ENCODE data around the gene LMX1B. TPM values are rescaled to one million over a fixed set of nuclear protein-coding genes. Genes with fewer than 3 reads are reported as not detected.
A peak's percentile ranks its signal among the peaks of the same experiment; 100 is the strongest.

LMX1B gene
- total RNA-seq, 8 experiments from 2014 or later, result 0.05 to 3.2 (median 0.25) TPM; not detected in 2

DNA sequence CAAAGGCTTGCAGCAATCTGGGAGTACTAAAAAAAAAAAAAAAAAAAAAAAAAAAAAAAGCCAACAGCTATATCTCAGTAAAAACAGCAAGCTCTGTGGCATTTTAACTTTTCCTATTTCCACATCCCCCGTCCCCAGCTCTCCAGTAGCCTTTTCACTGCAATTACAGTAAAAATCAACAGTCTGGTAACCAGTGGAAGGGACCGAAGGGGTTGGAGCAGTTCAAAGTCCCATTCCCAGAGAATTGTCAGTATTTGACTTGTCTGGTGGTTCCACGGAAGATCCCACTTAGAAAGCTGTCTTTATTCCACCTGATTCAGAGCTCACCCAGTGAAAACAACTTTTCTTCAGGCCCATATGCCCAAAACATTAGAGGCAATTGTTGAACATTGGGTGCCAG lies 119.3 kb downstream of the LMX1B start:
- Histone ChIP-seq H3K4me1 (replicated peaks in 1 of 2) (no peaks in the 10 kb centered on the region), H3K27ac (no peak overlapping the region), H3K4me3 (no peak overlapping the region)
- no peak for ATAC-seq (replicated peaks in 6 of 8)
- 0 to 80% (median 46%) methylated on average over 1 to 3 of the region's 3 CpGs for WGBS, 10 experiments
- in situ Hi-C loops (cut with MboI; ENCODE audit: low pct_unique_long_range_greater_than_20kb in 2 of 9, low sequenced_read_pairs in 9 of 9, unreplicated experiment in 9 of 9), result no loop called here

DNA sequence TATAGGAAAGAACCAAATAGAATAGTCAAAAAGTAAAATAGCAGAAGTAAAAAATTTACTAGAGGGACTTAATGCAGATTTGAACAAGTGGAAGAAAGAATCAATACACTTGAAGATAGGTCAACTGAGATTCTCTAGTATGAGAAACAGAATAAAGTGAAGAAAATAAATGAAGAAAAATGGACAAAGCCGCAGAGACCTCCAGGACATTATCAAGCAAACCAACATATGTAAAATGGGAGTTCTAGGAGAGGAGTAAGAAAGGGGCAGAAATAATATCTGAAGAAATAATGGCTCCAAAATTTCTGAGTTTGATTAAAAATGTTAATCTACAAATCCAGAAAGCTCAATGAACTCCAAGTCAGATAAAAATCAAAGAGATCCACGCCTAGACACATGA lies 121.1 kb downstream of the LMX1B start:
- H3K4me3 ChIP-seq, result no peak overlapping the region
- H3K27ac ChIP-seq, result no peak overlapping the region
- WGBS, 10 experiments, result 0 to 71% (median 52%) methylated on average over 1 to 2 of the region's 2 CpGs
- H3K4me1 ChIP-seq (replicated peaks in 1 of 2), result no peaks in the 10 kb centered on the region
- no peak for ATAC-seq (replicated peaks in 6 of 8)
- in situ Hi-C loops (cut with MboI; ENCODE audit: low pct_unique_long_range_greater_than_20kb in 2 of 9, low sequenced_read_pairs in 9 of 9, unreplicated experiment in 9 of 9), result no loop called here

DNA sequence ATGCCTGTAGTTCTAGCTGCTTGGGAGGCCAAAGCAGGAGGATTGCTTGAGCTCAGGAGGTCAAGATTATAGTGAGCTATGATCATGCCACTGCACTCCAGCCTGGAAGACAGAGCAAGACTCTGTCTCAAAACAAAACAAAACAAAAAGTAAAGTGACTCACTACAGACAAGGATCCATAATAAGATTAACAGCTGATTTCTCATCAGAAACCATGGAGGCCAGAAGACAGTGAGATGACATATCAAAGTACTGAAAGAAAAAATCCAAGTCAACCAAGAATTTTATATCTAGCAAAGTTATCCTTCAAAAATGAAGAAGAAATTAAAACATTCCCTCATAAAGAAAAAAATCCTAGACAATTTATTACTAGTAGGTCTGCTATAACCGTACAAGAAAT lies 121.8 kb downstream of the LMX1B start:
- no peak overlapping the region for H3K27ac ChIP-seq
- in situ Hi-C loops (cut with MboI; ENCODE audit: low pct_unique_long_range_greater_than_20kb in 2 of 9, low sequenced_read_pairs in 9 of 9, unreplicated experiment in 9 of 9), result no loop called here
- H3K4me1 ChIP-seq (replicated peaks in 1 of 2), result no peaks in the 10 kb centered on the region
- no peak for ATAC-seq (replicated peaks in 6 of 8)
- WGBS, 10 experiments, result 43 to 100% (median 87%) methylated on average over 1 of the region's 1 CpG
- no peak overlapping the region for H3K4me3 ChIP-seq

DNA sequence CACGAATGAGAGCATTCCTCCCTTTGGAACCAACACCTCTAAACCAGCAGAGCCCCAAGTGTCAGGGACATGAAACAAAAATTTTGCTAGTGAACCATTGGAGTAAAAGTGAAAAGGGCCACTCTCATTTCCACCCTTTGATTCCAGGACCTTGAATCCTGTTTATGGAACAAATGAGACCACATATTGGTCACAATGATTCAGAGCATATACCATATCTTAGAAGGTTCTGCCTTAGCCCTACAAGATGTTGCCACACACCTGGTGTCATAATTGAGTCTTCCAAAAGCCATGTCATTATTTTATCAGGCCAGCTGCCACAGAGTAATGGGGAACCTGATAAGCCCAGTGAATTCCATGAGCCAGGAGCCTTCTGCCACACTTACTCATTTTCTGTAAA lies 124.8 kb downstream of the LMX1B start:
- in situ Hi-C loops (cut with MboI; ENCODE audit: low pct_unique_long_range_greater_than_20kb in 2 of 9, low sequenced_read_pairs in 9 of 9, unreplicated experiment in 9 of 9), result no loop called here
- H3K4me1 ChIP-seq (replicated peaks in 1 of 2), result no peaks in the 10 kb centered on the region
- H3K27ac ChIP-seq, result no peak overlapping the region
- no peak overlapping the region for H3K4me3 ChIP-seq
- no peak for ATAC-seq (replicated peaks in 6 of 8)
- WGBS, 10 experiments, result 0 to 29% (median 14%) methylated on average over 1 of the region's 1 CpG; no CpG with 5 or more reads in 5 of the 10 experiments

DNA sequence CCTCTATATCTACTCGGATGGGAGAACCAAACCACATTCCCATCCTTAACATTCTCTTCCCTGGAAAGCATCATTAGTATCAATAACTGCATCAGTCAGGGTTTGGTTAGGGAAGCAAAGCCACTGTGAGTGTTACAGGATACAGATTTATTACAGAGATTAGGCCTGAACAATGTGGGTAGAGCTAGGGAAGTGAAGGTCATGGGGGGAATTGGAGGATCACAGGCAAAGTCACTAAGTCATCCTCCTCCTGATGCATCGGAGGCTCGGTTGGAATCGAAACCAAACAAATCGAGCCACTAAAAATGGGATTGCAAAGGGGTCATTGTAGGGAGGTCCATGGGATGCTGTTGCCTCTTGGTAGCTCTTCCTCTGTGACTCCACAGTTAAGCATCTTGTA lies 129.3 kb downstream of the LMX1B start:
- Histone ChIP-seq H3K27ac (no peak overlapping the region), H3K4me3 (no peak overlapping the region), H3K4me1 (replicated peaks in 1 of 2) (no peaks in the 10 kb centered on the region)
- WGBS, 10 experiments, result 0 to 100% (median 61%) methylated on average over 1 to 5 of the region's 5 CpGs; no CpG with 5 or more reads in 3 of the 10 experiments
- in situ Hi-C loops (cut with MboI; ENCODE audit: low pct_unique_long_range_greater_than_20kb in 2 of 9, low sequenced_read_pairs in 9 of 9, unreplicated experiment in 9 of 9), result no loop called here
- no peak for ATAC-seq (replicated peaks in 6 of 8)

DNA sequence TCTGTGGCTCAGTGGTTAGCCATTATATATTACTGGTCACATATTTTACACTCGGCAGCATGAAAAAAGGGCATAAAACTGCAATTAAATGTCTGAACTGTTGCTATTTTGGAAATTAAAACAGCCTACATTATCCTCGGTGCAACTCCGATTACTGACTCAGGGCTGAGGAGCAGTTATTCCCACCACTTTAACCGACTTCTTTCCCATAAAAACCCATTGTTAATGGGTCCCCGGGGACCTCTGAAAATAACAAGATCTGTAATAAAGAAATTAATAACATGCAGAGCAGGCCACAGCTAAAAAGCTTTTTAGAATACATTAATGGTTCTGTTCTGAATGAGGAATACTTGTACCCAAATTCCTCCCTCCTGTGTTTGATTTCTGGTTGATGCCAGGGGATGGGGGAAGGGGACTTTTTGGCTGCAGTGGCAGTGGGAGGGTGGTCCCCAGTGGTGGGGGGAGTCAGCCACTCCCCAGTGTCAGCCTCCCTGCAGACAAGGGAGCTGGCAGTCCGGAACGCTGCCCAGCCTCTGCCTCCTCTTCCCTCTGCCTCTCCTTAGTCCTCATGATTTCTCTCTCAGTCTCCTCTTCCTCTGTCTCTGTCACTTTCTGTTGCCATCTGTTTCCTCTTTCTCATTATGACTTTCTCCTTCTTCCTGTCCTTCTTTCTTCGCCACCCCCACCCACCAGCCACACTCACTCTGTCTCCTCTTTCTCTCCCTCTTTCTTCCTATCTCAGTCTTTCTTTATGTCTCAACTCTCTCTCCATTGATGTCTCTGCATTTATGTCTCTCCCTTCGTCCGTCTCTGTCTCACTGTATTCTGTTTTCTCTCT lies 132.1 kb downstream of the LMX1B start:
- no peaks in the 10 kb centered on the region for H3K4me1 ChIP-seq (replicated peaks in 1 of 2)
- peak in 2 of 8 experiments; percentile 53 to 59 for ATAC-seq (replicated peaks in 6 of 8)
- in situ Hi-C loops (cut with MboI; ENCODE audit: low pct_unique_long_range_greater_than_20kb in 2 of 9, low sequenced_read_pairs in 9 of 9, unreplicated experiment in 9 of 9), result no loop called here
- 9 to 93% (median 65%) methylated on average over 1 to 8 of the region's 10 CpGs for WGBS, 10 experiments
- H3K27ac ChIP-seq, result no peak overlapping the region
- no peak overlapping the region for H3K4me3 ChIP-seq

Other genes with a start within 250 kb of the LMX1B start
- gene ZBTB43, start 191.1 kb downstream of the LMX1B start, total RNA-seq, result 10 to 100 TPM in 7 of 8 experiments, 1 to 10 TPM in 1; 9.3 to 23.2 (median 13.6) TPM
- 10 to 100 TPM in 5 of 8 experiments, 1 to 10 TPM in 3; 2.5 to 17.9 (median 11.0) TPM for gene ZBTB34, start 246.7 kb downstream of the LMX1B start, total RNA-seq